A549 (cell line): ENCODE measurements around the gene PON2.

Experiments used
- CHD2 ChIP-seq: fragments of 150-350 bp; IDR thresholded peaks from 2 replicates; pipeline ENCODE4 v1.6.1; 2014; ENCODE audit warnings: low read length; ENCODE audit not compliant: partially characterized antibody
- CTCF ChIP-seq: fragments of >200 bp; sonication (Bioruptor Twin); formaldehyde crosslinking; IDR thresholded peaks from 3 replicates; pipeline ENCODE4 v1.5.1; 2016
- EP300 ChIP-seq, 2 experiments: fragments of >200 bp; sonication (Bioruptor Twin); formaldehyde crosslinking; IDR thresholded peaks; 2 replicates in 1 of 2; 3 replicates in 1 of 2; pipeline ENCODE4 v1.6.1; 2016 to 2017

- TF ChIP-seq EP300 (IDR thresholded peaks at IDR 0.05) (no peak), CHD2 (no peak), CTCF (no peak)
Measured at GRCh38 chr7:95407751-95408150, 27.1 kb downstream of the PON2 start.
